ENCODE measurements around the gene TMPRSS6. TPM values are rescaled to one million over a fixed set of nuclear protein-coding genes. Genes with fewer than 3 reads are reported as not detected.
A peak's percentile ranks its signal among the peaks of the same experiment; 100 is the strongest.

TMPRSS6 gene
- total and polyA plus RNA-seq, 2 of the 8 experiments (the other 6 are each of a cell fraction or from before 2014, with no cell fraction given) = 0.02 TPM; not detected in 1

DNA sequence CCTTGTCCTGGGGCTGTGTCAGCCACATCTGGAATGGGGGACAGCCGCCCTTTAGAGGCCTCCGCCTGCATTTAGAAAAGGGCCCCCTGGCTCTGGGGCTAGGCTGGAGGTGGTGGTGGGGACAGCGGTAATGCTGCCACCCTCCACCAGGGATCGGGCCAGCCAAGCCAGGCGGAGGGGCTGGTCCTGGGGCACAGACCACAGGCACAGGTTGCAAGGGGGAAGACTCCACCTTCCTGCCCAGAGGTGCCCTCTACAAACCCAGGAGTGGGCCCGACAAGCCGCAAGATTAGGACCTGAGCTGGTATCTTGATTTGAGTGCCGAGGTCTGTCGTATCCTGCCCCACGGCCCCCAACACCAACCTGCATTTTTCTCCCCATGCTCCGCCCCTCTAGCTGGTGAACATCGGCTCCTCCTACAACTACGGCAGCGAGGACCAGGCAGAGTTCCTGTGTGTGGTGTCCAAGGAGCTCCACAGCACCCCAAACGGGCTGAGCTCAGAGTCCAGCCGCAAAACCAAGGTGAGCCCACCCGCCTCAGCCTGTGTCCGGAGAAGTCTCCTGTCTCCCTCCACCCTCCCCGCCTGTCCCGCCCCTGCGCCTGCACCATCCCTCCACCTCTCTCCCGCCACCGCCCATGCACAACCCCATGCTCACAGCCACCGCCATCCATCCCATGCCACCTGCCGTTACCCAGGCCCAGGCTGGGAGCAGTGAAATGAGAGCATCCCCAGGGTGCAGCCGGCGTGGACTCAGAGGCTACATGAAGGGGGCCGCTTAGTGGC, 50.4 kb downstream of the TMPRSS6 start:
- no peak overlapping the region for H3K27ac ChIP-seq (ENCODE audit: low read depth, low read length)
- H4K91ac ChIP-seq (replicated peaks; ENCODE audit: insufficient read length, low read length) = no peak overlapping the region
- FAIRE-seq (no peak), DNase-seq (ENCODE audit: low read depth in 1 of 2, low spot score in 2 of 2) (no peak)
- H4K8ac ChIP-seq (ENCODE audit: extremely low read depth, insufficient read depth, low read length) = peak overlapping the region; percentile 14; the same call in 1 of the 2 replicates
- no peak overlapping the region for H3K4ac ChIP-seq (replicated peaks; ENCODE audit: insufficient read length, low read depth, low read length)
- H3K79me1 ChIP-seq (ENCODE audit: low read depth, low read length) = no peaks in the 10 kb centered on the region
- H2AFZ ChIP-seq (ENCODE audit: low read length) = no peak overlapping the region
- H3K9me3 ChIP-seq (ENCODE audit: insufficient read depth in 2 of 2, low read depth in 1 of 2, low read length in 1 of 2) = no peaks in the 10 kb centered on the region
- TF ChIP-seq POLR2AphosphoS5 (IDR thresholded peaks at IDR 0.05; ENCODE audit: low read depth, low read length) (no peak), TEAD4 (IDR thresholded peaks at IDR 0.05; ENCODE audit: low read depth, low read length) (no peak), RFX5 (IDR thresholded peaks at IDR 0.05; ENCODE audit: borderline replicate concordance, low read depth, low read length) (no peak), RAD21 (IDR thresholded peaks at IDR 0.05 in 1 of 2, conservative IDR thresholded peaks at IDR 0.05 in 1 of 2; ENCODE audit: low read depth in 2 of 2, low read length in 2 of 2) (peak in 1 of 2 experiments; percentile 37; a peak in 3 of 4 replicates), TAF1 (IDR thresholded peaks at IDR 0.05; ENCODE audit: low read depth, low read length) (no peak), SIRT6 (IDR thresholded peaks at IDR 0.05; ENCODE audit: low read length) (no peak)
- TF ChIP-seq, protein P1, sequence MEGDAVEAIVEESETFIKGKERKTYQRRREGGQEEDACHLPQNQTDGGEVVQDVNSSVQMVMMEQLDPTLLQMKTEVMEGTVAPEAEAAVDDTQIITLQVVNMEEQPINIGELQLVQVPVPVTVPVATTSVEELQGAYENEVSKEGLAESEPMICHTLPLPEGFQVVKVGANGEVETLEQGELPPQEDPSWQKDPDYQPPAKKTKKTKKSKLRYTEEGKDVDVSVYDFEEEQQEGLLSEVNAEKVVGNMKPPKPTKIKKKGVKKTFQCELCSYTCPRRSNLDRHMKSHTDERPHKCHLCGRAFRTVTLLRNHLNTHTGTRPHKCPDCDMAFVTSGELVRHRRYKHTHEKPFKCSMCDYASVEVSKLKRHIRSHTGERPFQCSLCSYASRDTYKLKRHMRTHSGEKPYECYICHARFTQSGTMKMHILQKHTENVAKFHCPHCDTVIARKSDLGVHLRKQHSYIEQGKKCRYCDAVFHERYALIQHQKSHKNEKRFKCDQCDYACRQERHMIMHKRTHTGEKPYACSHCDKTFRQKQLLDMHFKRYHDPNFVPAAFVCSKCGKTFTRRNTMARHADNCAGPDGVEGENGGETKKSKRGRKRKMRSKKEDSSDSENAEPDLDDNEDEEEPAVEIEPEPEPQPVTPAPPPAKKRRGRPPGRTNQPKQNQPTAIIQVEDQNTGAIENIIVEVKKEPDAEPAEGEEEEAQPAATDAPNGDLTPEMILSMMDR (IDR thresholded peaks at IDR 0.05; ENCODE audit: control extremely low read depth in 1 of 3, insufficient read depth in 1 of 3, low read depth in 1 of 3, low read length in 3 of 3) = peak; percentile 15 to 56 (median 33); a peak in 3 of 4 replicates
- no peak overlapping the region for H4K5ac ChIP-seq (ENCODE audit: insufficient read length, low read depth, low read length)
- H3K4me3 ChIP-seq (ENCODE audit: extremely low read depth in 1 of 4, insufficient read depth in 2 of 4, low read depth in 3 of 4, low read length in 4 of 4) = no peak overlapping the region
- no peak overlapping the region for H3K56ac ChIP-seq (replicated peaks; ENCODE audit: insufficient read length, low read depth, low read length)
- H3K14ac ChIP-seq (ENCODE audit: insufficient read length) = no peak overlapping the region
- peaks cover 0 to 10% of the 10 kb centered on the region in 2 experiments for H4K20me1 ChIP-seq (replicated peaks in 1 of 2; ENCODE audit: control insufficient read depth in 1 of 2, insufficient read depth in 2 of 2, low read length in 2 of 2)
- H3K23me2 ChIP-seq (ENCODE audit: low read depth, low read length) = no peaks in the 10 kb centered on the region; the same call in 1 of the 2 replicates
- peaks cover 0 to 17% (median 12%) of the 10 kb centered on the region in 4 experiments; a peak in 6 of 7 replicates for H3K4me1 ChIP-seq (replicated peaks in 1 of 4; ENCODE audit: control insufficient read depth in 3 of 4, insufficient read depth in 4 of 4, low read length in 3 of 4)
- H3K18ac ChIP-seq (ENCODE audit: extremely low read depth, low read length) = no peak overlapping the region
- H3K27me3 ChIP-seq (replicated peaks in 1 of 4; ENCODE audit: control insufficient read depth in 3 of 4, extremely low read depth in 1 of 4, insufficient read depth in 3 of 4, low read length in 3 of 4) = no peaks in the 10 kb centered on the region
- CTCF ChIA-PET (ENCODE audit: partially characterized antibody) = interaction anchor here (0.6 to 1.7 kb wide), 13 partner anchors 8 to 155 kb away, joined by 3 to 9 read pairs (median 4); no protein-coding TSS in a partner anchor
- no peak overlapping the region for H3K4me2 ChIP-seq (ENCODE audit: insufficient read depth in 1 of 2, low read depth in 2 of 2, low read length in 2 of 2)
- H2BK5ac ChIP-seq (ENCODE audit: low read depth, low read length) = no peak overlapping the region
- 86% methylated on average over 24 of the region's 28 CpGs; no CpG with 5 or more reads in 1 of the 2 experiments for WGBS, 2 experiments (ENCODE audit: extremely low coverage in 1 of 2, insufficient coverage in 1 of 2, insufficient read length in 1 of 2, insufficient replicate concordance in 2 of 2, low coverage in 1 of 2, low lambda C conversion rate in 2 of 2, missing lambda C conversion rate in 1 of 2)
- no peak overlapping the region for H2BK20ac ChIP-seq (ENCODE audit: low read length)
- no peak overlapping the region for H2BK120ac ChIP-seq (replicated peaks; ENCODE audit: low read depth, low read length)
- H3K36me3 ChIP-seq (ENCODE audit: control insufficient read depth in 2 of 4, insufficient read depth in 4 of 4, low read length in 3 of 4) = peaks cover 0 to 12% (median 2%) of the 10 kb centered on the region in 4 experiments; a peak in 4 of 8 replicates
- H2BK12ac ChIP-seq (ENCODE audit: low read depth, low read length) = no peak overlapping the region
- H3K9ac ChIP-seq (replicated peaks in 1 of 4; ENCODE audit: extremely low read depth in 1 of 4, low read depth in 3 of 4, low read length in 3 of 4) = no peak overlapping the region
- no peak overlapping the region for H3K23ac ChIP-seq (ENCODE audit: insufficient read length)
- no peaks in the 10 kb centered on the region for H3K79me2 ChIP-seq (ENCODE audit: control insufficient read depth in 1 of 2, insufficient read depth in 2 of 2, low read length in 2 of 2)
- POLR2A ChIA-PET (ENCODE audit: partially characterized antibody) = interaction anchor here (1.2 kb wide), 1 partner anchor 9 kb away, joined by 3 read pairs; no protein-coding TSS in a partner anchor
- H2AK5ac ChIP-seq (ENCODE audit: low read depth, low read length) = no peak overlapping the region
- no peak overlapping the region for H2BK15ac ChIP-seq (ENCODE audit: low read length)
